Omental fat pad (tissue), 4 donors: ENCODE results near the gene RELL2. TPM values are rescaled to one million over a fixed set of nuclear protein-coding genes. Genes with fewer than 3 reads are reported as not detected.

Experiments
- ATAC-seq: fragments of 150-250 bp; one replicate; pipeline ENCODE4 v1.9.1; 2016; ENCODE audit warnings: mild to moderate bottlenecking, moderate library complexity; ENCODE audit not compliant: low FRiP score
- DNase-seq: peaks from one replicate; pipeline ENCODE4 v3.0.0-alpha.2; 2019; ENCODE audit warnings: low spot score
- CTCF ChIP-seq, 3 donors: fragments of 450-650 bp; IDR thresholded peaks; one replicate each; pipeline ENCODE4 v1.5.1; 2016 to 2017; ENCODE audit warnings: antibody characterized with exemption in 3 of 3, mild to moderate bottlenecking in 3 of 3, moderate library complexity in 2 of 3
- total RNA-seq, 4 donors: library from RNA; depleted of rRNA; stranded (reverse); fragments of >200 nt; gene quantifications; one replicate each; pipeline ENCODE4 v1.1.0, GENCODE V29; 2016

RELL2 gene
- total RNA-seq, 4 donors from 2014 or later: 1.0 to 4.3 (median 2.9) TPM

GRCh38 chr5:141665995-141666940 is 29.5 kb downstream of the RELL2 start:
- DNase-seq: no peak
- no peak for TF ChIP-seq CTCF (IDR thresholded peaks at IDR 0.05)
- no peak for ATAC-seq

DNA sequence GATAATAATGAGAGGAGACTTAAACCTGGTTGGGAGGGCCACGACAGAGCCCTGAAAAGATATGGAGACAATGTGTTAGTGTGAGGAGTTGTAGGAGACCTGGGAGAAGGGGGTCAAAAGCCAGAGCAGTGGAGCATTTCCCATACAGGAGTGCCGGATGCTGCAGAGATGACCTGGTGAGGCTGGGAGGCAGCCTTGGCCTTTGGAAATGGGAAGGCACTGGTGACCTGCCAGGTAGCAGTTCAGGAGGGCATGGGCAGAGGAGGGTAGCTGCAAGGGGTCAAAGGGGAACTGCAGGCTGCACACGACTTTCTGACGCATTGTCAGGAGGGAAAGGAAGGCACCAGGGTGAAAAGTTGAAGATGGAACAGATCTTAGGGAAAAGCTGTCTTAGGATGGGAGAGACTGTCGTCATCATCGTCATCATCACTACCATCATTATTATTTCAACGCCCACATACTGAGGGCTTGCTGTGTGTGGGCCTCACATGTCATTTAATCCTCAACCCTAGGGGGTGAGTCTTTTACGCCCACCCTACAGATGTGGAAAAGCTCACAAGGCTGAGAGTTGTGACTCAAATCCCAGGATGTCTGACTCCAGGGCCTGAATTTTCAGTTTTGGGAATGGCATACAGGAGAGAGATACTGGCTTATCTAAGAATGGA is 31.9 kb downstream of the RELL2 start:
- TF ChIP-seq CTCF (IDR thresholded peaks at IDR 0.05): no peak
- no peak for ATAC-seq
- DNase-seq: no peak

DNA sequence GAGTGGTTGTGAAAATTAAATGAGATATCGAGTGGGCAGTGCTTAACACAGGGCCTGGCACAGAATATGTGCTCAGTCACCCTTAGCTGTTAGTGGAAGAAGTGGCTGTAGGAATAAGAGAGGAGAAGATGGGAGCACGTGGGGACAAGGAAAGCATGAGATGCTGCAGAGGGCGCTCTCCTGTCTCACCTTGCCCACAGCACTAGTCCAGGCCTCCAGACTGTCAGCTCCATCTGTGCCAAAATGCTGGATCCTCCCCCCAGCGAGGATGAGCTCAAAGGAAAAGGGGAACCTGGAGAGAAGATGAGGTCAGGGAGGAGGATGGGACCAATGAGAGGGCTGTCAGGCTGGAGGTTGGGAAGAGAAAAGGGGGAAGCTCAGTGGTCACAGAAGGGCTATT is 32.7 kb downstream of the RELL2 start:
- DNase-seq (no peak), ATAC-seq (no peak)
- TF ChIP-seq CTCF (IDR thresholded peaks at IDR 0.05): no peak

DNA sequence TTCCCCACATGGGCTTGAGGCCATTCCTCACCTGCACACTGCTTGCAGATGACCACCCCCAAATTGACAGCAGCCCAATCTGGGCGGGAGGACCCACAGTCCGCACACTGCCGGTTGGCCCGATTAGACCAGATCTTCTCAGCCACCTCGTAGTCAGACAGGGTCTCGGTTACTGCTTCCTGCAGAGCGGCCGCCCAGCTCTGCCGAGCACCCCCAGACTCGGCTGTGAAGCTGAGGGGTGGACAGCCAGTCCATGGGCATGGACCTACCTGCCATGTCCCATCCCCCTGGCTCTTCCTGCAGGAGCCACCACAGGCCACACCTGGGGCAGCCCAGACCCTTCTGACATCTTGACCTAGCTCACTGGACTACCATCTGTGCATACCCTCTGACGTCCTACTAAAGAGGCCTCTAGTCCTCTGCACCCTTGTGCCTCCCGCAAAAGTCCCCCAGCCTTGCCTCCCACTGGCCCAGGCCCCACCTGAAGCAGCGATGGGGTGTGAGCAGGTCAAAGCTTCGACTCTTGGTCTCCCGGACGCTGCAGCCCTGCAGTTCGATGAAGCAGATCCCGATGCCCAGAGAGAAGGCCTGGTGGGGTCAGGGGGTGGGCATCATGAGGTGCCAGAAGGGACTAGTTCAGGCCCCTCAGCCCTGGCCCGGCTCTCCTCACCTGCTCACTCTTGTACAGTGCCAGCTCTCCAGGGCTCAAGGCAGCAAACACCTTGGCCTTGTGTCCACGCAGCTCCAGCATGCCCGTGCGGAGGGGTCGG is 35.5 kb downstream of the RELL2 start:
- DNase-seq (no peak), ATAC-seq (no peak)
- TF ChIP-seq CTCF (IDR thresholded peaks at IDR 0.05): no peak

DNA sequence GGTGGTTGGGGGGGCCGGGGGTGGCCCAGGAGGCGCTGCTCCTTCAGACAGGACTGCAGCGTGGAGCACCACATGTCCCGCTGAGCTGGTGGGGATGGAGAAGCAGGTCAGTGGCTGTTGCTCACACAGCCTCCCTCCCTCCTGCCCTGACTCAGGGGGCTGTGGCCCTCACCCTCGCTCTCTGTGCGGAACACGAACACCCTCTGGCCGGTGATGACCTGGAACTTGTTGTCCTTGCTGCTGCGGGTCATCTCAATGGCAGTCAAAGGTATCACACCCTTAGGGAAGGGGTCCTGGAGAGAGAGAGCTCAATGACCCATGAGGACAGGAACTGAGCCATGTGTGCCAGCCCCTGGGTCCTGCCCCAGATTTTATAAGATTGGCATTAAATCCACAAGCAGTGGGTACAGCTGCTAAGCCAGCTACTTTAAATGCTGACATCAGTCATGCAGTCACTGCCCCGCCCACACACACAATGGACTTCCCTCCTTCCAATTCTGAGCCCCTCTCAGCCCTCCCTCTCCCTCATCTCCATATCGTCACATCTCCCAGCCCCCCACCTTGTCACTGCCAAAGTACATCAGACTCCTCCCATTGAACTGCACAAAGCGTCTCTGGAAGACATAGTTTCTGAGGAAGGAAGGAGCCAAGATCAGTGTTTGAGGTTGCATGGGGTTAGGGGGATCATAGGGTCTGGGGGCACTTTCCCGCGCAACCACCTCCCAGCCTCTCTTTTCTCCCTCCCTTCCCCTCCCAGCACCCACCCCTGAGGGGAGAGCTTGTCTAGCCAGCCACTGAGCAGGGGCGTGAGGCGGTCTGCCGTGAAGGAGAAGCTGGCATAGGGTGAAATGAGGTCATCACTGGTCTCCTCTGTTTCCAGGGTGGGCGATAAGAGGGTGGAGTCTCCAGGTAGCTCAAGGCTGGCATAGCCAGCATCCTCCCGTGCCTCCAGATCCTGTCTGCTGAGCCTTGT is 36.3 kb downstream of the RELL2 start:
- no peak for DNase-seq
- ATAC-seq: no peak
- no peak for TF ChIP-seq CTCF (IDR thresholded peaks at IDR 0.05)

- TF ChIP-seq CTCF (IDR thresholded peaks at IDR 0.05): no peak
- no peak for DNase-seq
- no peak for ATAC-seq
Observed at GRCh38 chr5:141674747-141675146, 38.0 kb downstream of the RELL2 start.
